GM19372 (cell line): ENCODE data around the gene TAS2R13.

ENCODE experiments used
- ATAC-seq: cut with Tn5 transposase; IDR thresholded peaks from one replicate; pipeline ENCODE4 v1.9.1; 2021; ENCODE audit warnings: mild to moderate bottlenecking, low read depth, moderate library complexity; ENCODE audit not compliant: unreplicated experiment

Gene TAS2R13, protein sequence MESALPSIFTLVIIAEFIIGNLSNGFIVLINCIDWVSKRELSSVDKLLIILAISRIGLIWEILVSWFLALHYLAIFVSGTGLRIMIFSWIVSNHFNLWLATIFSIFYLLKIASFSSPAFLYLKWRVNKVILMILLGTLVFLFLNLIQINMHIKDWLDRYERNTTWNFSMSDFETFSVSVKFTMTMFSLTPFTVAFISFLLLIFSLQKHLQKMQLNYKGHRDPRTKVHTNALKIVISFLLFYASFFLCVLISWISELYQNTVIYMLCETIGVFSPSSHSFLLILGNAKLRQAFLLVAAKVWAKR

DNA sequence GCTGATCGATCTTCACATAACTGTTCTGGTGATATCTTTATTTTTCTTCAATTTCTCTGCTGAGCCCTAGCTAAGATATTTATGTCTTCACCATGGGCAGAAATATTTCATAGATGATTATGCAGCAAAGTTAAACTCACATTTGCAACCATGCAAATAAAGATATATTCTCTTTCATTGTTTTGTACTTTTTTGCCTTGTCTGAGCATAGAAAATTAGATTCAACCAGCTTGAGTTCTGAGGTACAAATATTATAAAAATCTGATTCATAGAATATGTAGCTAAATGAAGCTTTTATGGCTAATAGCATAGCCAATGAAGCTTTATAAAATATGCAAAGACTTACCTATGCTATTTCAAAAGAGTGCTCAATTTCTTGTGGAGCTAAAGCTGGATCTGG lies at the start of gene TAS2R13:
Gene TAS2R13, minus strand, starts transcription at position 101 of the 400 bp plus-strand sequence. CDS start 264 bp downstream, outside the sequence.
- no peak for ATAC-seq

DNA sequence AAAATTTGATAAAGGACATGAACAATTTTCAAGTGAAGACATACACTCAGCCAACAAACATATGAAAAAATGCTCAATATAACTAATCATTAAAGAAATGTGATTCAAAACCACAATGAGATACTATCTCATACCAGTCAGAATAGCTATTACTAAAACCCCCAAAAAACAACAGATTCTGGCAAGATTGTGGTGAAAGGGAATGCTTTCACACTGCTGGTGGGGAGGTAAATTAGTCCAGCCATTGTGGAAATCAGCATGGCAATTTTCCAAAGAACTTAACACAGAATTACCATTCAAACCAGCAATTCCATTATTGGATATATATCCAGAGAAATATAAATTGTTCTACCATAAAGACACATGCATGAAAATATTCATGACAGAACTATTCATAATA lies 48.4 kb upstream of the TAS2R13 start:
- ATAC-seq = no peak

DNA sequence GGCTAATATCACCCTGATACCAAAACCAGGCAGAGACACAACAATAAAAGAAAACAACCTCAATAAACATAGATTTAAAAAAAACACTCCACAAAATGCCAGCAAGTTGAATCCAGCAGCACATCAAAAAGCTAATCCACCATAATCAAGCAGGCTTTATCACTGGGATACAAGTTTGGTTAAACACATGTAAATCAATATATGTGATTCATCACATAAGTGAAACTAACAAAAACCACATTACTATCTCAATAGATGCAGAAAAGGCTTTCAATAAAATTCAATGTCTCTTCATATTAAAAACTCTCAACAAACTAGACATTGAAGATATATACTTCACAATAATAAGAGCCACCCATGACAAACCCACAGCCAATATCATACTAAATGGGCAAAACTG lies 46.7 kb upstream of the TAS2R13 start:
- ATAC-seq = no peak

DNA sequence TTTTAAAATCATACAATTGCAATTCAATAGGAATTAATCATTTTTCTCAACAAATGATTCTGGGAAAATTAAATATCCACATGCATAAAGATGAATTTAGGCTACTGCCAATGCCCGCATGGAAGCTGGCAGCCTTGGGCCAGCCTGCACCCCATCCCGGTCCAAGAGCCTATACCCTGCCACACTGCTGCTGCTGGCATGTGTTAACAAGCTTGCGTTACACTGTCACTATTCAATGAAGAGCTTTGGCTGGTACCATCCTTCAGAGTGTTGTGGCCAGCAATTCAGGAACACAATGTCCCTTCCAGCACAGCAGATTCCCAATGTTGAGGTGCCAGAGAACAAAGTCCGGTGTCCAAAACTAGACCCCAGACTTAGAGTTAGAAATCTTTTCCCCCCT lies 43.3 kb upstream of the TAS2R13 start:
- ATAC-seq = no peak

DNA sequence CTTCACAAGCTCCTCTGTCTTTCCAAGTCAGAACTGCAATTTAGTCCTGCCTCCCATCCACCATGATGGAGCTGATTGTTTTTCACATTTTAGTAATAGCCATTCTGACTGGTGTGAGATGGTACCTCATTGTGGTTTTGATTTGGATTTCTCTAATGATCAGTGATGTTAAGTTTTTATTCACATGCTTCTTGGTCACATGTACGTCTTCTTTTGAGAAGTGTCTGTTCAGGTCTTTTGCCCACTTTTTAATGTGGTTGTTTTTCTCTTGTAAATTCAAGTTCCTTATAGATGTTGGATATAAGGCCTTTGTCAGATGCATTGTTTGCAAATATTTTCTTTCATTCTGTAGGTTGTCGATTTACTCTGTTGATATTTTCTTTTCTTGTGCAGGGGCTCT lies 33.8 kb upstream of the TAS2R13 start:
- no peak for ATAC-seq

DNA sequence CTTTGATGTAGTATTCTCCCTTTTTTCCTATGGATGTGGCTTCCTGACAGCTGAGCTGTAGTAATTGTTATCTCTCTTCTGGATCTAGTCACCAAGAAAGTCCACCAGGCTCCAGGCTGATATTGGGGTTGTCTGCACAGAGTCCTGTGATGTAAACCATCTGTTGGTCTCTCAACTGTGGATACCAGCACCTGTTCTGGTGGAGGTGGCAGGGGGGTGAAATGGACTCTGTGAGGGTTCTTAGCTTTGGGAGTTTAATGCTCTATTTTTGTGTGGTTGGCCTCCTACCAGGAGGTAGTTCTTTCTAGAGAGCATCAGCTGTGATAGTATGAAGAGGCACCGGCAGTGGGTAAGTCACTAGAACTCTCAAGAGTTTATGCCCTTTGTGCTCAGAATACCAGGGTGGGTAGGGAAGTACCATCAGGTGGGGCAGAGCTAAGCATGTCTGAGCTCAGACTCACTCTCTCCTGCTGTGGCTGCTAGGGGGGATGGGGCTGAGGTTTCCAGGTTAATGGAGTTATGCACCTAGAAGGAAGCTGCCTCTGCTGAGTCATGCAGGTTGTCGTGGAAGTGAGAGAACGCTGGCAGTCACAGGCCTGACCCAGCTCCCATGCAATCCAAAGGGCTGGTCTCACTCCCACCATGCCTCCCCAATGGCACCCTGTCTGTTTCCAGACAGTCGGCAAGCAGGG lies 32.7 kb upstream of the TAS2R13 start:
- no peak for ATAC-seq

DNA sequence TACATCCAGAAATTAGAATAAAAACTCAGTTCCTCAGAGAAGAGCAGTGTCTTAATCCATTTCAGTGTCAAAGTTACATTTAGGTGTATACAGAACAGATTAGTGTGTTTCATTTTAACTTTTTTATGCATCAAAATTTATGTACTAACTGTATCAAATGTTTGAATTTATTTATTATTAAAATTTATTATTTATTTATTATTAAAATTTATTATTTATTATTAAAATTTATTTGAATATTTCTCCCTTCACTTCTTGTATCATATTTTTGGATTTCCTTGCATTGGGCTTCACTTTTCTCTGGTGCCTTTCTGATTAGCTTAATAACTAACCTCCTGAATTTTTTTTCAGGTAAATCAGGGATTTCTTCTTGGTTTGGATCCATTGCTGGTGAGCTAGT lies 32.0 kb upstream of the TAS2R13 start:
- no peak for ATAC-seq

DNA sequence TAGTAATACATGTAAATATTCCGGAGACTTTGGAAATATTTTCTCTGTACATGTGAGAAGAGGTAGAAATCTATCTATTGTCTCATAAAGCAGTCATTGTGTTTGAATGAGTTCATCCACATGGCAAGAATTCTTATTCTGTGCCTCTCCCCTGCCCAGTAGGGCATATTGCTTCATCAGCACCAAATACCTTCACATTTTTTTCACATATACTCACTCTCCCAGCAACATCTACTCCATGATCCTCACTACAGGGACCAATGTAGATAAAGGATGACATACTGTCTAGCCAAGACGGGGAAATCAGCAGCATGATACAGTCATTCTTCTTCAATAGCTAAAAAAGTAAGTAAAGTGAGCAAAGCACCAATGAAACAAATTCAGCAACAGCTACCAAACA lies 31.0 kb upstream of the TAS2R13 start:
- no peak for ATAC-seq

DNA sequence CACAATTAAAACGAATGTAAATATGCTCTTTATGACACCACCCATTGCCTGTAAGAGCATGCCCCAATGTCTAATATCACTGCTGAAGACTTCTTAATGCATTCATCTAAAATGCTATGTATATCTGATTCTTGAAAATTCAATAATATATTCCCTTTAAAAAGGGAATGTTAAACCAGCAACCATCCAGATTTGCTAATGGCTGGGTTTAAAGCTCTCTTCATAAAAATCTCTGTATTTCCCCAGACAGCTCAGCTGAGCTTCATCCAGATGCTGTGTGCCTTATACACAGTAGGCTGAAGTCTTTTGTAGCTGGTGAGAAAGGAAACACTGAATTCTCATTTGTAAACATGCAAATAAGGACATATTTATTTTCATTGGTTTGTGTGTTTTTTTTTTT lies 29.8 kb upstream of the TAS2R13 start, which contains the start of gene TAS2R14:
Gene TAS2R14, minus strand, starts transcription at position 101 of the 400 bp plus-strand sequence. Its CDS starts 56 bp downstream, at position 45.
- ATAC-seq = no peak

DNA sequence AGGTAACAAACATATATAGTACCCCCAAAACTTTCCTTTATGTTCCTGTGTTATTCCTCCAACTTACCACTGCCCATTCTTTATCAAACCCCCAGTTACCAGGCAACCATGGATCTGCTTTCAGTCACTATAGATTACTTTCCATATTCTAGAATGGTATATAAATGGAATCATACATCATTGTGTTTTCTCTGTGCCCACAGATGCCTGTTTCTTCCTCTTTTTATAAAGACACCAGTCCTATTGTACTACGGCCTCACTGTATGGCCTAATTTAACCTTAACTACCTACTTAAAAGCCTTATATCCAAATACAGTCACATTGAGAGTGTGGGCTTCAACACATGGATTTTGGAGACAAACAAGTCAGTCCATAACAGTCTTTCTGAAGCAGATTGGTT lies 27.1 kb upstream of the TAS2R13 start:
- no peak for ATAC-seq

DNA sequence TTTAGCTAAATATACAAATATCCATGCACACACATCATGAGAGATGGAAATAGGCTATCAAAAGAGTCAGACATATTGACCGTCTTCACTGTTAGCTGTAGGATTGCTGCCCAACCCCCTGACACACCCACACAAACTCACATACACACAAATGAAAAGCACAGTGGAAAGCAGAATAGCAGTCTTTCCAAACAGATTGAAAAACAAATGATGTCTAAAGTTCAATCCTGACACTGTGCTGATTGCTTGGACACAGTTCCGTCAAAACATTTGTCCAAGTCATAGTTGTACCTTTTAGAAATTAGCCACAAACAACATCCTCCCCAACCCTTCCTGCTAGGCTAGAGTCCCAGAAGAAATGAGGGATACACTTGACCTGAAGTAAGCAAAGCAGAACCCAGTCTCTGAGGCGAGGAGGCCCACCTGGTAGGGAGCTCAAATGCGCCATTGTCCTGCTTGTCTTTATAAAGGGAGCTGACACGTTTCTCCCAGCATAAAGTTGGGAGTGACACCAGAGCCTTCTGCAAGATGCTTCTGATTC lies 19.5 kb upstream of the TAS2R13 start, which contains the start of gene PRH2:
Gene PRH2, plus strand, starts transcription at position 491 of the 541 bp plus-strand sequence. Its CDS starts 38 bp downstream, at position 529.
- ATAC-seq = no peak

DNA sequence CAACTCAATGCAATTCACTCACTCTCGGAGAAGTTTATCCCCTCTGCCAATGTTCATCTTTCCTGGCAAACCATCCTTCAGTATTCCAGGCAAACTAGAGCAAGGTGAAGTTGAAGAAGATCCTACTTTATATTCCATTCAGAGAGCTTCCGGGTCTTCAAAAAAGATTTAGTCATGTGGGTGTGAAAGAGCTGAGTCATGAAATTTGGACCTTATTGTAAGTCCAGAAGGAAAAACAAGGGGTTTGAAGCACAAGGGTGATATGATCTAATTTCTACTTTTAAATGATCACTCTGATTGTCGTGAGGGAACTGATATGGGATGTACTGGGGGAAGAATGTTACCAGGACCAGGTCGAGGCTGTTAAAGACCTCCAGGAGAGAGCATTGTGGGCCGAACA lies 16.9 kb upstream of the TAS2R13 start:
- no peak for ATAC-seq

DNA sequence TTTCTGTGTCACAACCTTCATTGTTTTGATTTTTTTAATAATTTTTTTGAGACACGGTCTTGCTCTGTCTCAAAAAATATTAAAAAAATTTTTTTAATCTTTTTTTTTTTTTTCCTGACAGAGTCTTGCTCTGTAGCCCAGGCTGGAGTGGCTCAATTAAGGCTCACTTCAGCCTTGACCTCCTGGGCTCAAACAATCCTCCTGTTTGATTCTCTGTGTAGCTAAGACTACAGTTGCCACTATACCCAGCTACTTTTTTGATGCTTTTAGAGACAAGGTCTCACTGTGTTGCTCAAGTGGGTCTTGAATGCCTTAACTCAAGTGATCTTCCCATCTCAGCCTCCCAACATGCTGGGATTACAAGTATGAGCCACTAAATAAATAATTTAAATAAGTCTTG lies 10.4 kb upstream of the TAS2R13 start:
- ATAC-seq = no peak

DNA sequence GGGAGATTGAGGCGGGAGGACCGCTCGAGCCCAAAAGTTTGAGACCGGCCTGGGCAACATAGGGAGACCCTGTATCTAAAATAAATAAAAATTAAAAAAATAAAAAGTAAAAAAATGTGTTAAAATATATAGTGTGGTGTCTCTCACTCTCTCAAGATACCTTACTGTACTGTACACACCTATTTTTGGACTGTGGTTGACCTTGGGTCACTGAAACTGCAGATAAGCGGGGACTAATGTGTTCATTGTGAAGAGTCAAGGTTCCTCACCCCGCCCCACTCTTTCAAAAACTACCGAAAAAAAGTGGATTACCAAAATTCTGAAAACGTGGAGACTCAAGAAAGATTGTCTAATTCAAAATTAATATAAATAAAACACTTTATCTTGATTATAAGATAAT lies 1.0 kb upstream of the TAS2R13 start:
- no peak for ATAC-seq

DNA sequence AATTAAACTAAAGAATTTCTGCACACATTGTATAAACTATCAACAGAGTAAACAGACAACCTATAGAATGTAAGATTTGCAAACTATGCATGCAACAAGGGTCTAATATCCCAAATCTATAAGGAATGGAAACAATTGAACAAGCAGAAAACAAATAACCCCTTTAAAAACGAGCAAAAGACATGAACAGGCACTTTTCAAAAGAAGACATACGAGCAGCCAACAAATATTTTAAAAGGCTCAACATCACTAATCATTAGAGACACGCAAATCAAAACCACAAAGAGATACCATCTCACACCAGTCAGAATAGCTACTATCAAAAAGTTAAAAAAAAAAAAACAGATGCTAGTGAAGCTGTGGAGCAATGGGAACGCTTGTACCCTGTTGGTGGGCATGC lies 4.7 kb downstream of the TAS2R13 start:
- ATAC-seq = no peak

DNA sequence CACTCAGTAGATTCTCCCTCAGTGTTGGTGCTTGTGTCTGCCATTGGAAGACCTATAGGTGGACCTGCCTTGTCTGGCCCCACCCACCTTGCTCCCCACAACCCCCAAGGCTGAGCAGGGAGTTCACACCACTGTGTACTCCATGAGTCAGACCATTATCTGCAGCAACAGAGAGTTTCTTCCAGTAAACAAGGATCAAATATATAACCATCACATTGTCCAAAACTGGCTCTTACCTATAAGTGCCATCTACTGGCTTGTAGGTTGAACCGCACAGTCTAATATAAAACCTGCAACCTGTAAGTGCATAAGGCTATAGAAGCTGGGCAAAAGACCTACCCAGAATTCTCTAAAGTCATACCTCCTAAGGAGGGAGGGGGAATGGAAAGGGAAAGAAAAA lies 7.9 kb downstream of the TAS2R13 start:
- no peak for ATAC-seq

DNA sequence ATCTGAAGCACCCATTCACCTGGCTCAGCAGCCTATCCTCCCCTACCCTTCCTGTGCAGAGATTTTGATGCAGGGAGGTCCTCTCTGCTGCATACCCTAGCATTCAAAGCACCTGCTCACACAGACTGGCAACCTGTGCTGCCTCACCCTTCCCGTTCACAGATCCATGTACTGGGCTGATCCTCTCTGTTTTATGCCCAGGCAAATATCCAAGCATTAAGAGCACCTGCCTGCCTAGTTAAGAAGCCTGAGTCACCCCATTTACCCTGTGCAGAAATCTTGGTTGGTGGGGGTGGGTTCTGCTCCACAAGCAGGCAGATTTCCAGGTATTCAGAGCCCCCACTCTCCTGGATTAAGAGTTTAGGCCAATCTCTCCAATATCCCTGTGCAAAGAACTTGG lies 8.4 kb downstream of the TAS2R13 start:
- ATAC-seq = no peak

DNA sequence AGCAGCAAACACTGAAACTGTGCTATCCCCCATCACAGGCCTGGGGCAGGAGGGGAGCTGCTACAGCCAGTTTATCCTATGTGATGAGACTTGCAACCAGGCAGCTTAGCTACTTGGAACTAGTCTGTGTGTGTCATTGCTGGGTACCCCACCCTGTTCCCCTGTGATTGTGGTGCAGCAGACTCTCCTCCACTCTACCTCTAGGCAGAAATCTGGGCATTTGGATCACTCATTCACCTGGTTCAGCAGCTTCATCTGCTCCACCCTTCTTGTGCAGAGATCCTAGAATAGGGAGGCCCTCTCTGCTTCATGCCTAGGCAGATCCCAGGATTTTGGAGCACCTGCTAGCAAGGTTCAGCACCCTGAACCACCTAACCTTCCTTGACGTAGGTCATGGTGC lies 8.8 kb downstream of the TAS2R13 start:
- ATAC-seq = no peak

DNA sequence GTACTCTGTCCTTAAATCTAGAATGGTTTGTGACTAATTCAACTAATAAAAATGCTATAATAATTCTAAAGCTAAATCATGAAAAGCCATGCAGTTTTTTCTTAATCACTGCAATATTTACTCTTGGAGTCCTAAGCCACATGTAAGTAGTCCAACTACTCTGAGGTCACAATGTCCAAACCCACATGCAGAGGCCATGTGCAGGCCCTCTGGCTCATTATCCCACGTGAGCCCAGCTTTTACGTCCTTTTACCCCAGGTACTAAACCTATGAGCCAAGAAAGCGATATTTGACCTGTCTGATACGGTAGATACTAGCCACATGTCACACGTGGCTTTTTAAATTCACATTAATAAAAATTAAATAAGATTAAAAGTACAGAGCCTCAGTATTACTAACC lies 12.5 kb downstream of the TAS2R13 start:
- ATAC-seq = no peak

DNA sequence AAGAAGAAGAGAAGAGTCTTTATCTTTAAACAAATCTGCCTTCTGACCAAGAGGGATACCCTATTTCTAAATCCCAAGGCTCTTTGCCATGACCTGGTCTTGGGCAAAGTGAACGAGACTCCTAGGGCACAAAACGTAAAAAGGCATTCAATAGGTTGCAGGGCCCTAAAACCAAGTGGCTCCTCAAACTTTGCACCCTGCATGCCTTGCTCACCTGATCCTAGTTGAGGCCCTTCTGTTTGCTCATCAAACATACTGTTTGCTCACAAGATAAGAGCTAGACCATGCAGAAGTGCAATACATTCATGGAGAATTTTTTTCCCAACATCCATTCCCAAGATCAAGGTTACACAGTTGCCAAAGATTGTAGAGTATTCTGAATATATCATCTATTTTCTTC lies 17.4 kb downstream of the TAS2R13 start:
- ATAC-seq = no peak

DNA sequence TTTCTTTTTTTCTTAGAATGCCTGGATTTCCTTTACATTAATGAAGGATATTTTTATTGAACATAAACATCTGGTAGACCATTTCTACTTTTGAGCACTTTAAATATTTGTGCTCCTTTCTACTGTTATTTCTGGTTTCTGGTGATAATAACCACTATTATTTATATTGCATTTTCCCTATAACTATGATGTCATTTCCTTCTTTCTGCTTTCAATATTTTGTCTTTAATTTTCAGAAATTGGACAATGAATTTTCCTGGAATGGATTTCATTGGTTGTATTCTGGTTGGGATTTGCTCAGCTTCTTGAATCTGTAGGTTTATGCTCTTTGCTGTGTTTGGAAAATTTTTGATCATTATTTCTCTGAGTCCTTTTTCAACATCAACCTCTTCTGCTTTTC lies 20.1 kb downstream of the TAS2R13 start:
- ATAC-seq = no peak
